ENCODE data around the gene LAMA2.

GRCh38 chr6:129282019-129282418 lies 399.1 kb downstream of the LAMA2 start:
- TF ChIP-seq CTCF (IDR thresholded peaks at IDR 0.05 in 8 of 11, conservative IDR thresholded peaks at IDR 0.05 in 3 of 11) (no peak), POLR2A (IDR thresholded peaks at IDR 0.05) (no peak), POLR2AphosphoS5 (IDR thresholded peaks at IDR 0.05) (no peak)

All from spleen (tissue), 7 donors.